K562 (cell line): ENCODE data around the gene CDK11B. TPM values are rescaled to one million over a fixed set of nuclear protein-coding genes. Genes with fewer than 3 reads are reported as not detected.

Experiments
- CEBPG ChIP-seq, 3 experiments: fragments of 200-800 bp in 1 of 3; sonication (Bioruptor generic) in 1 of 3; sonication (generic) in 1 of 3; formaldehyde crosslinking in 1 of 3; IDR thresholded peaks in 2 of 3; conservative IDR thresholded peaks in 1 of 3; 2 replicates each; pipeline versions ENCODE4 v1.6.1 to v1.8.0; 2016 to 2022; ENCODE audit warnings: missing compliant biosample characterization in 2 of 3, missing genetic modification characterization in 2 of 3, mild to moderate bottlenecking in 1 of 3, missing genetic modification reagents in 1 of 3
- COPS2 ChIP-seq: fragments of 450-650 bp; conservative IDR thresholded peaks from 2 replicates; pipeline ENCODE4 v1.6.1; 2016; ENCODE audit warnings: mild to moderate bottlenecking, moderate library complexity
- ERF ChIP-seq: fragments of 450-650 bp; formaldehyde crosslinking; IDR thresholded peaks from 2 replicates; pipeline ENCODE4 v1.4.0; 2020; ENCODE audit warnings: mild to moderate bottlenecking, mixed read lengths
- GTF2E2 ChIP-seq: fragments of 200-800 bp; sonication (Bioruptor generic); IDR thresholded peaks from 2 replicates; pipeline ENCODE4 v1.6.1; 2016; ENCODE audit warnings: missing genetic modification characterization, missing compliant biosample characterization
- HDAC3 ChIP-seq: fragments of 450-650 bp; IDR thresholded peaks from 2 replicates; pipeline ENCODE4 v1.6.1; 2018; ENCODE audit warnings: borderline replicate concordance, mild to moderate bottlenecking, moderate library complexity; ENCODE audit not compliant: partially characterized antibody
- LARP7 ChIP-seq: fragments of 450-650 bp; IDR thresholded peaks from 2 replicates; pipeline ENCODE4 v1.6.1; 2016
- MIER1 ChIP-seq: fragments of 450-650 bp; IDR thresholded peaks from 2 replicates; pipeline ENCODE4 v1.6.1; 2016; ENCODE audit warnings: antibody characterized with exemption, mild to moderate bottlenecking, low read depth
- NR2C1 ChIP-seq, 2 experiments: fragments of 450-650 bp; IDR thresholded peaks; 2 replicates each; pipeline ENCODE4 v1.6.1; 2017; ENCODE audit warnings: mild to moderate bottlenecking in 2 of 2, antibody characterized with exemption in 1 of 2, inconsistent platforms in 1 of 2, missing compliant biosample characterization in 1 of 2, missing genetic modification characterization in 1 of 2
- NR4A1 ChIP-seq, 2 experiments: fragments of 250-450 bp in 1 of 2; fragments of 450-650 bp in 1 of 2; sonication (Bioruptor Pico) in 1 of 2; IDR thresholded peaks; 2 replicates each; pipeline versions ENCODE4 v1.4.0 to v1.6.1; 2016 to 2020; ENCODE audit warnings: mild to moderate bottlenecking in 2 of 2, missing compliant biosample characterization in 1 of 2, missing genetic modification characterization in 1 of 2, moderate library complexity in 1 of 2
- PML ChIP-seq: IDR thresholded peaks from 2 replicates; pipeline ENCODE4 v1.6.1; 2012; ENCODE audit warnings: low read length, inconsistent platforms
- RBM15 ChIP-seq: fragments of 200-400 bp; formaldehyde crosslinking; IDR thresholded peaks from 2 replicates; pipeline ENCODE4 v1.6.1; 2018; ENCODE audit warnings: mild to moderate bottlenecking, low read length, moderate library complexity; ENCODE audit not compliant: insufficient read depth
- SAP30 ChIP-seq: fragments of 200-600 bp; sonication (generic); IDR thresholded peaks from 2 replicates; pipeline ENCODE4 v1.6.1; 2012; ENCODE audit warnings: borderline replicate concordance, low read depth, mild to moderate bottlenecking, moderate library complexity, low read length, control low read depth, inconsistent platforms; ENCODE audit not compliant: insufficient read depth, poor library complexity, severe bottlenecking
- SLC30A9 ChIP-seq: fragments of 250-450 bp; sonication (Bioruptor Pico); IDR thresholded peaks from 2 replicates; pipeline ENCODE4 v1.8.0; 2022; ENCODE audit warnings: mild to moderate bottlenecking, moderate library complexity
- SMAD4 ChIP-seq: fragments of 250-450 bp; sonication (Bioruptor Pico); conservative IDR thresholded peaks from 2 replicates; pipeline ENCODE4 v1.8.0; 2021; ENCODE audit warnings: inconsistent platforms, mild to moderate bottlenecking, moderate library complexity
- SMARCE1 ChIP-seq: fragments of 450-650 bp; IDR thresholded peaks from 2 replicates; pipeline ENCODE4 v1.7.1; 2016; ENCODE audit warnings: mild to moderate bottlenecking
- SMC3 ChIP-seq: conservative IDR thresholded peaks from 2 replicates; pipeline ENCODE4 v1.6.1; 2011; ENCODE audit warnings: low read depth, low read length, improper control_type of control experiment; ENCODE audit not compliant: insufficient read depth
- TARDBP ChIP-seq: fragments of 450-650 bp; IDR thresholded peaks from 2 replicates; pipeline ENCODE4 v1.6.1; 2016
- TCF7 ChIP-seq: sonication (generic); IDR thresholded peaks from 2 replicates; pipeline ENCODE4 v1.6.1; 2016; ENCODE audit warnings: antibody characterized with exemption, borderline replicate concordance
- ZKSCAN1 ChIP-seq: fragments of 150-350 bp; IDR thresholded peaks from 2 replicates; pipeline ENCODE4 v1.6.1; 2016; ENCODE audit warnings: low read depth, low read length
- ZNF133 ChIP-seq: fragments of 250-450 bp; sonication (Bioruptor Pico); IDR thresholded peaks from 2 replicates; pipeline ENCODE4 v1.4.0; 2020; ENCODE audit warnings: mild to moderate bottlenecking
- polyA plus RNA-seq, 8 experiments: library from polyadenylated mRNA; depleted of rRNA in 4 of 8; stranded (reverse) in 5 of 8; unstranded in 3 of 8; fragments of >200 nt; fragmentation: Nextera tagmentation in 2 of 8; fragmentation: Illumina TruSeq in 1 of 8; extraction: Ambion mirVana in 2 of 8; extraction: Trizol in 1 of 8; gene quantifications; 2 replicates each; pipeline versions ENCODE4 v1.2.1 to v1.2.3, GENCODE V29; 2011 to 2014; ENCODE audit warnings: inconsistent platforms in 1 of 8, missing spikeins in 1 of 8
- total RNA-seq, 7 experiments: library from RNA; depleted of rRNA in 6 of 7; stranded (reverse); fragments of >200 nt in 6 of 7; fragmentation: Illumina TruSeq in 2 of 7; extraction: Trizol in 2 of 7; gene quantifications; 2 replicates each; pipeline versions ENCODE4 v1.2.1 to v1.2.3, GENCODE V29; 2011 to 2021; ENCODE audit warnings: low replicate concordance in 1 of 7
- TF ChIP-seq, protein P1 (sequence below): fragments of 250-450 bp; sonication (Bioruptor Pico); IDR thresholded peaks from 2 replicates; pipeline ENCODE4 v1.5.0; 2020; ENCODE audit warnings: mild to moderate bottlenecking
- TF ChIP-seq, protein P2 (sequence below): fragments of 250-450 bp; sonication (Bioruptor Pico); IDR thresholded peaks from 2 replicates; pipeline ENCODE4 v1.9.0; 2021; ENCODE audit warnings: mild to moderate bottlenecking, inconsistent platforms

CDK11B gene
- total and polyA plus RNA-seq, 9 of the 15 experiments (the other 6 are each of a cell fraction or from before 2014, with no cell fraction given), result 2.8 to 52.2 (median 19.5) TPM

- no peak for TF ChIP-seq RBM15
- no peak for TF ChIP-seq PML
- no peak for TF ChIP-seq GTF2E2 (tag)
- peak; percentile 80; the same call in 1 of the 2 replicates for TF ChIP-seq ERF (CRISPR knock-in tag)
- TF ChIP-seq ZNF133 (CRISPR knock-in tag), result peak; percentile 84; the same call in 1 of the 2 replicates
- peak; percentile 34; the same call in 1 of the 2 replicates for TF ChIP-seq SMARCE1
- no peak; the same call in 1 of the 2 replicates for TF ChIP-seq LARP7
- TF ChIP-seq, protein P1, sequence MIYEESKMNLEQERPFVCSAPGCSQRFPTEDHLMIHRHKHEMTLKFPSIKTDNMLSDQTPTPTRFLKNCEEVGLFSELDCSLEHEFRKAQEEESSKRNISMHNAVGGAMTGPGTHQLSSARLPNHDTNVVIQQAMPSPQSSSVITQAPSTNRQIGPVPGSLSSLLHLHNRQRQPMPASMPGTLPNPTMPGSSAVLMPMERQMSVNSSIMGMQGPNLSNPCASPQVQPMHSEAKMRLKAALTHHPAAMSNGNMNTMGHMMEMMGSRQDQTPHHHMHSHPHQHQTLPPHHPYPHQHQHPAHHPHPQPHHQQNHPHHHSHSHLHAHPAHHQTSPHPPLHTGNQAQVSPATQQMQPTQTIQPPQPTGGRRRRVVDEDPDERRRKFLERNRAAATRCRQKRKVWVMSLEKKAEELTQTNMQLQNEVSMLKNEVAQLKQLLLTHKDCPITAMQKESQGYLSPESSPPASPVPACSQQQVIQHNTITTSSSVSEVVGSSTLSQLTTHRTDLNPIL, result no peak
- TF ChIP-seq ZKSCAN1, result no peak
- no peak for TF ChIP-seq TARDBP
- TF ChIP-seq SMAD4, result 0 out of 2 replicates have a peak, but pooled peaks have one; percentile 27
- no peak for TF ChIP-seq TCF7
- peak; percentile 73; the same call in 1 of the 2 replicates for TF ChIP-seq MIER1
- no peak for TF ChIP-seq CEBPG (CRISPR knock-in tag; IDR thresholded peaks at IDR 0.05)
- no peak for TF ChIP-seq CEBPG (tag; conservative IDR thresholded peaks at IDR 0.05 in 1 of 2, IDR thresholded peaks at IDR 0.05 in 1 of 2)
- TF ChIP-seq, protein P2, sequence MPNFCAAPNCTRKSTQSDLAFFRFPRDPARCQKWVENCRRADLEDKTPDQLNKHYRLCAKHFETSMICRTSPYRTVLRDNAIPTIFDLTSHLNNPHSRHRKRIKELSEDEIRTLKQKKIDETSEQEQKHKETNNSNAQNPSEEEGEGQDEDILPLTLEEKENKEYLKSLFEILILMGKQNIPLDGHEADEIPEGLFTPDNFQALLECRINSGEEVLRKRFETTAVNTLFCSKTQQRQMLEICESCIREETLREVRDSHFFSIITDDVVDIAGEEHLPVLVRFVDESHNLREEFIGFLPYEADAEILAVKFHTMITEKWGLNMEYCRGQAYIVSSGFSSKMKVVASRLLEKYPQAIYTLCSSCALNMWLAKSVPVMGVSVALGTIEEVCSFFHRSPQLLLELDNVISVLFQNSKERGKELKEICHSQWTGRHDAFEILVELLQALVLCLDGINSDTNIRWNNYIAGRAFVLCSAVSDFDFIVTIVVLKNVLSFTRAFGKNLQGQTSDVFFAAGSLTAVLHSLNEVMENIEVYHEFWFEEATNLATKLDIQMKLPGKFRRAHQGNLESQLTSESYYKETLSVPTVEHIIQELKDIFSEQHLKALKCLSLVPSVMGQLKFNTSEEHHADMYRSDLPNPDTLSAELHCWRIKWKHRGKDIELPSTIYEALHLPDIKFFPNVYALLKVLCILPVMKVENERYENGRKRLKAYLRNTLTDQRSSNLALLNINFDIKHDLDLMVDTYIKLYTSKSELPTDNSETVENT, result peak; percentile 55; the same call in 1 of the 2 replicates
- TF ChIP-seq COPS2, result no peak
- no peak for TF ChIP-seq NR2C1 (IDR thresholded peaks at IDR 0.05)
- no peak for TF ChIP-seq NR2C1 (tag; IDR thresholded peaks at IDR 0.05)
- peak; percentile 74 for TF ChIP-seq SAP30
- no peak for TF ChIP-seq SLC30A9 (CRISPR knock-in tag)
- no peak for TF ChIP-seq SMC3
- 0 out of 2 replicates have a peak, but pooled peaks have one; percentile 72 for TF ChIP-seq NR4A1 (CRISPR knock-in tag; IDR thresholded peaks at IDR 0.05)
- TF ChIP-seq NR4A1 (tag; IDR thresholded peaks at IDR 0.05), result no peak
- no peak for TF ChIP-seq HDAC3
Observed at GRCh38 chr1:1614954-1615255, 43.9 kb downstream of the CDK11B start (continued).
